ENCODE data around the gene VPS50. TPM values are rescaled to one million over a fixed set of nuclear protein-coding genes. Genes with fewer than 3 reads are reported as not detected.

Gene VPS50
- total and polyA plus RNA-seq, 10 of the 15 experiments (the other 5 are each of a cell fraction or from before 2014, with no cell fraction given): 4.0 to 22.0 (median 16.2) TPM

- no peak overlapping the region for H3K4me3 ChIP-seq
- 42% methylated on average over 2 of the region's 2 CpGs for WGBS (ENCODE audit: insufficient coverage, insufficient replicate concordance, low lambda C conversion rate, missing lambda C conversion rate)
- peaks cover under 1% of the 10 kb centered on the region for H3K79me2 ChIP-seq (ENCODE audit: control insufficient read depth, insufficient read depth, low read length)
- 0 out of 2 replicates have a peak, but pooled peaks have one; percentile 20 for TF ChIP-seq JUNB (IDR thresholded peaks at IDR 0.05)
- no peak for TF ChIP-seq TCF12 (IDR thresholded peaks at IDR 0.05; ENCODE audit: low read depth, low read length)
- no peak for TF ChIP-seq ZNF207 (IDR thresholded peaks at IDR 0.05; ENCODE audit: borderline replicate concordance)
- TF ChIP-seq IKZF1 (conservative IDR thresholded peaks at IDR 0.05): no peak
- no peak for TF ChIP-seq MYB (IDR thresholded peaks at IDR 0.05; ENCODE audit: borderline replicate concordance, low read depth, low read length)
- TF ChIP-seq NFIC (IDR thresholded peaks at IDR 0.05; ENCODE audit: low read depth, low read length): peak; percentile 29; the same call in 1 of the 2 replicates
- no peak for TF ChIP-seq HDGF (IDR thresholded peaks at IDR 0.05)
- no peak for TF ChIP-seq BCL11A (IDR thresholded peaks at IDR 0.05; ENCODE audit: low read depth, low read length)
- TF ChIP-seq BACH1 (IDR thresholded peaks at IDR 0.05; ENCODE audit: borderline replicate concordance): no peak
- no peak for TF ChIP-seq RELA (IDR thresholded peaks at IDR 0.05; ENCODE audit: borderline replicate concordance, partially characterized antibody)
- no peak for TF ChIP-seq RBBP5 (conservative IDR thresholded peaks at IDR 0.05)
- TF ChIP-seq RUNX3 (IDR thresholded peaks at IDR 0.05; ENCODE audit: low read length): peak; percentile 57
- TF ChIP-seq IRF4 (IDR thresholded peaks at IDR 0.05; ENCODE audit: low read depth, low read length): no peak
- TF ChIP-seq FOS (IDR thresholded peaks at IDR 0.05; ENCODE audit: borderline replicate concordance, extremely low read depth, insufficient read length): no peak
- TF ChIP-seq SMARCA5 (IDR thresholded peaks at IDR 0.05): no peak
- TF ChIP-seq HDAC6 (IDR thresholded peaks at IDR 0.05; ENCODE audit: unreplicated experiment): no peak
- no peak for TF ChIP-seq ZNF687 (IDR thresholded peaks at IDR 0.05)
- TF ChIP-seq DPF2 (IDR thresholded peaks at IDR 0.05): no peak
- no peak for TF ChIP-seq ZNF217 (IDR thresholded peaks at IDR 0.05)
- BruUV-seq (replicated peaks): no TSS peak
- H3K4me2 ChIP-seq (ENCODE audit: control insufficient read depth, insufficient read depth): no peak overlapping the region
- no peak overlapping the region for H3K27ac ChIP-seq (ENCODE audit: control insufficient read depth, insufficient read depth)
- H4K20me1 ChIP-seq (ENCODE audit: control insufficient read depth, insufficient read depth): no peaks in the 10 kb centered on the region; the same call in 1 of the 2 replicates
- in situ Hi-C loops (cut with MboI) (no loop called here), intact Hi-C loops (cut with micrococcal nuclease; ENCODE audit: unreplicated experiment) (loop anchor here (10.0 kb wide), 1 partner anchor 644 kb away; the partner anchor contains the start of gene FAM133B)
- ChIA-PET RAD21 (ENCODE audit: unreplicated experiment) (no interaction called here), CTCF (interaction anchor here (1.2 to 3.4 kb wide), 2 partner anchors 10 to 136 kb away, joined by 3 to 18 read pairs; no protein-coding TSS in a partner anchor), SMC1A (ENCODE audit: uncharacterized antibody, unreplicated experiment) (no interaction called here), POLR2A (no interaction called here)
- no peaks in the 10 kb centered on the region for H3K9me3 ChIP-seq (replicated peaks; ENCODE audit: control insufficient read depth, insufficient read depth, low read length)
- FAIRE-seq (no peak), ATAC-seq (no peak; the same call in 2 of the 3 replicates), DNase-seq (ENCODE audit: low read depth, low spot score) (no peak)
- H2AFZ ChIP-seq (ENCODE audit: control insufficient read depth, low read depth, low read length): no peak overlapping the region; the same call in 1 of the 2 replicates
- no peaks in the 10 kb centered on the region for H3K27me3 ChIP-seq (replicated peaks in 1 of 2; ENCODE audit: control insufficient read depth in 2 of 2, insufficient read depth in 2 of 2, low read length in 1 of 2)
- H3K36me3 ChIP-seq (ENCODE audit: control insufficient read depth in 2 of 2, insufficient read depth in 2 of 2, low read length in 1 of 2): no peaks in the 10 kb centered on the region
- H3K9ac ChIP-seq (ENCODE audit: control insufficient read depth, insufficient read depth, low read length): no peak overlapping the region
- H3K4me1 ChIP-seq (ENCODE audit: control insufficient read depth, insufficient read depth, low read length): no peaks in the 10 kb centered on the region
Observed at GRCh38 chr7:93238748-93239147, 6.6 kb downstream of the VPS50 start.
